ENCODE measurements around the gene NAA25.
"Not testable (repeated sequence)": the region's sequence is repeated elsewhere in the genome, so short reads cannot be mapped to it uniquely, and the experiment has no call there.

The NAA25 gene

GRCh38 chr12:112116232-112117060, 7.9 kb upstream of the NAA25 start:
- in situ Hi-C loops (cut with MboI; ENCODE audit: low sequenced_read_pairs), result no loop called here

- in situ Hi-C loops (cut with MboI; ENCODE audit: low sequenced_read_pairs), result no loop called here
These were observed 6.9 kb upstream of the NAA25 start for GRCh38 chr12:112115259-112116045.

- in situ Hi-C loops (cut with MboI; ENCODE audit: low sequenced_read_pairs), result no loop called here
These were observed 4.0 kb upstream of the NAA25 start for GRCh38 chr12:112112409-112113133.

- in situ Hi-C loops (cut with MboI; ENCODE audit: low sequenced_read_pairs), result no loop called here
These were observed 3.3 kb upstream of the NAA25 start for GRCh38 chr12:112111931-112112330.

- in situ Hi-C loops (cut with MboI; ENCODE audit: low sequenced_read_pairs), result not testable (repeated sequence)
These were observed 2.4 kb upstream of the NAA25 start for GRCh38 chr12:112110787-112111662.

- in situ Hi-C loops (cut with MboI; ENCODE audit: low sequenced_read_pairs), result no loop called here
These were observed 1.0 kb downstream of the NAA25 start for GRCh38 chr12:112107306-112108201.

- in situ Hi-C loops (cut with MboI; ENCODE audit: low sequenced_read_pairs), result no loop called here
These were observed 2.7 kb downstream of the NAA25 start for GRCh38 chr12:112105891-112106290.

GRCh38 chr12:112103758-112104503, 4.7 kb downstream of the NAA25 start:
- in situ Hi-C loops (cut with MboI; ENCODE audit: low sequenced_read_pairs), result no loop called here

GRCh38 chr12:112102746-112103145, 5.8 kb downstream of the NAA25 start:
- in situ Hi-C loops (cut with MboI; ENCODE audit: low sequenced_read_pairs), result not testable (repeated sequence)

- in situ Hi-C loops (cut with MboI; ENCODE audit: low sequenced_read_pairs), result no loop called here
These were observed 6.5 kb downstream of the NAA25 start for GRCh38 chr12:112102127-112102526.

- in situ Hi-C loops (cut with MboI; ENCODE audit: low sequenced_read_pairs), result not testable (repeated sequence)
These were observed 8.1 kb downstream of the NAA25 start for GRCh38 chr12:112100500-112100899.

- in situ Hi-C loops (cut with MboI; ENCODE audit: low sequenced_read_pairs), result no loop called here
These were observed 10.9 kb downstream of the NAA25 start for GRCh38 chr12:112097641-112098040.

GRCh38 chr12:112096667-112097066, 11.9 kb downstream of the NAA25 start:
- in situ Hi-C loops (cut with MboI; ENCODE audit: low sequenced_read_pairs), result no loop called here

- in situ Hi-C loops (cut with MboI; ENCODE audit: low sequenced_read_pairs), result no loop called here
These were observed 12.5 kb downstream of the NAA25 start for GRCh38 chr12:112096070-112096469.

- in situ Hi-C loops (cut with MboI; ENCODE audit: low sequenced_read_pairs), result no loop called here
These were observed 17.0 kb downstream of the NAA25 start for GRCh38 chr12:112091563-112091962.

- in situ Hi-C loops (cut with MboI; ENCODE audit: low sequenced_read_pairs), result no loop called here
These were observed 20.7 kb downstream of the NAA25 start for GRCh38 chr12:112087851-112088250.

- in situ Hi-C loops (cut with MboI; ENCODE audit: low sequenced_read_pairs), result no loop called here
These were observed 21.3 kb downstream of the NAA25 start for GRCh38 chr12:112087055-112087850.

GRCh38 chr12:112066566-112066965, 42.0 kb downstream of the NAA25 start:
- in situ Hi-C loops (cut with MboI; ENCODE audit: low sequenced_read_pairs), result no loop called here

Data from hTERT RPE-1 (cell line).